Measurements from ENCODE around the gene CAMK1.

GRCh38 chr3:9818666-9819335, 49.1 kb upstream of the CAMK1 start:
- TF ChIP-seq CTCF (IDR thresholded peaks at IDR 0.05) = no peak
- no peak for TF ChIP-seq POLR2A (IDR thresholded peaks at IDR 0.05)

All from esophagus squamous epithelium (tissue), 4 donors.